Esophagus squamous epithelium (tissue), 4 donors: ENCODE data around the gene LIMK1.

Experiments
- CTCF ChIP-seq, 6 experiments: fragments of 450-650 bp in 4 of 6; fragments of 200-600 bp in 2 of 6; sonication (generic) in 2 of 6; IDR thresholded peaks; one replicate each; pipeline ENCODE4 v1.5.1; 2016 to 2019; ENCODE audit warnings: antibody characterized with exemption in 6 of 6, mild to moderate bottlenecking in 4 of 6, moderate library complexity in 4 of 6
- POLR2A ChIP-seq, 4 donors: fragments of 450-650 bp; IDR thresholded peaks; one replicate each; pipeline ENCODE4 v1.6.1; 2017; ENCODE audit warnings: antibody characterized with exemption in 4 of 4, mild to moderate bottlenecking in 4 of 4, moderate library complexity in 3 of 4

- TF ChIP-seq CTCF (IDR thresholded peaks at IDR 0.05) (no peak), POLR2A (IDR thresholded peaks at IDR 0.05) (no peak)
Observed at GRCh38 chr7:74106846-74107245, 23.2 kb downstream of the LIMK1 start.
